Mesodermal cell (in vitro differentiated cells): ENCODE results near the gene IQUB.
A peak's percentile ranks its signal among the peaks of the same experiment; 100 is the strongest.
"Not testable (repeated sequence)": the region's sequence is repeated elsewhere in the genome, so short reads cannot be mapped to it uniquely, and the experiment has no call there.

Experiments
- H3K27ac ChIP-seq: 2 replicates; pipeline ENCODE4 v1.7.0; 2013; ENCODE audit warnings: mild to moderate bottlenecking, low read depth, low read length, moderate library complexity; ENCODE audit not compliant: severe bottlenecking
- H3K36me3 ChIP-seq: 2 replicates; pipeline ENCODE4 v1.7.1; 2013; ENCODE audit warnings: mild to moderate bottlenecking, low read length, moderate library complexity; ENCODE audit not compliant: control insufficient read depth, insufficient read depth
- H3K4me1 ChIP-seq: one replicate; pipeline ENCODE4 v1.7.1; 2013; ENCODE audit warnings: mild to moderate bottlenecking, low read length; ENCODE audit not compliant: insufficient read depth, control insufficient read depth, poor library complexity, severe bottlenecking
- H3K4me3 ChIP-seq: 2 replicates; pipeline ENCODE4 v1.7.0; 2013; ENCODE audit warnings: low read length, control low read depth, mild to moderate bottlenecking; ENCODE audit not compliant: insufficient read depth, poor library complexity, severe bottlenecking; ENCODE audit errors: extremely low read depth
- H3K9me3 ChIP-seq: 2 replicates; pipeline ENCODE4 v1.7.1; 2013; ENCODE audit warnings: mild to moderate bottlenecking, low read length, moderate library complexity; ENCODE audit not compliant: control insufficient read depth
- WGBS, 2 experiments: methylation state at CpG; one replicate each; pipeline ENCODE4 v1.1.5; 2013; ENCODE audit warnings: missing lambda C conversion rate in 2 of 2; ENCODE audit not compliant: insufficient coverage in 2 of 2; 5-methylcytosine and 5-hydroxymethylcytosine counted together

The IQUB gene

GRCh38 chr7:123538897-123539296, 4.5 kb upstream of the IQUB start:
- H3K4me1 ChIP-seq: no peaks in the 10 kb centered on the region
- H3K27ac ChIP-seq: no peak overlapping the region
- no peak overlapping the region for H3K4me3 ChIP-seq
- H3K36me3 ChIP-seq: no peaks in the 10 kb centered on the region
- no CpG with 5 or more reads among the region's 1 CpG for WGBS, 2 experiments
- no peaks in the 10 kb centered on the region for H3K9me3 ChIP-seq

DNA sequence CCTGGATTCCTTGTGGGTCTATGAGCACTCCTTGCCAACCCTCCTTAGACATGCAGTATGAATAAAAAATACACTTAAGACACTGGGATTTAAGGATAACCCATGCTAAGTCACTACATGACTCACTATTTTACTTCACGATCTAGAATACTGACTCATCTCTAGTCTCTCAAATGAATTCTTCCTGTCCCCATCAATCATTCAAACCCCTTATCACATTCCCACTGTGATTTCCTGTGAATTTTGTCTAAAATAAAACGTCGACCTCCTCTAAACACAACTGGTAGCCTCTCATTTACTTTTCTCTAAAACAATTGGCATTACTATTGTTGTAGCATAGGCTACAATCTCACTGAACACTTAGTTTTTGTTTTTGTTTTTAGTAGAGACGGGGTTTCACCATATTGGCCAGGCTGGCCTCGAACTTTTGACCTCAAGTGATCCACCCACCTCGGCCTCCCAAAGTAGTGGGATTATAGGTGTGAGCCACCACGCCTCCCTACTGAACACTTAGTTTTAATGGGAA, 3.9 kb upstream of the IQUB start:
- WGBS, 2 experiments: 63 to 78% methylated on average over 1 to 5 of the region's 7 CpGs
- H3K4me3 ChIP-seq: no peak overlapping the region
- no peaks in the 10 kb centered on the region for H3K36me3 ChIP-seq
- no peaks in the 10 kb centered on the region for H3K4me1 ChIP-seq
- no peak overlapping the region for H3K27ac ChIP-seq
- H3K9me3 ChIP-seq: no peaks in the 10 kb centered on the region

GRCh38 chr7:123537026-123537642, 2.7 kb upstream of the IQUB start:
- no peak overlapping the region for H3K4me3 ChIP-seq
- no peak overlapping the region for H3K27ac ChIP-seq
- no CpG with 5 or more reads among the region's 3 CpGs for WGBS, 2 experiments
- H3K9me3 ChIP-seq: no peaks in the 10 kb centered on the region
- H3K4me1 ChIP-seq: no peaks in the 10 kb centered on the region
- no peaks in the 10 kb centered on the region for H3K36me3 ChIP-seq

GRCh38 chr7:123535517-123535916, 1.1 kb upstream of the IQUB start:
- WGBS, 2 experiments: 93 to 95% methylated on average over 5 to 9 of the region's 12 CpGs
- no peaks in the 10 kb centered on the region for H3K36me3 ChIP-seq
- H3K27ac ChIP-seq: no peak overlapping the region
- peak overlapping the region; percentile 52 for H3K4me3 ChIP-seq
- H3K9me3 ChIP-seq: no peaks in the 10 kb centered on the region
- H3K4me1 ChIP-seq: no peaks in the 10 kb centered on the region

- WGBS, 2 experiments: 0 to 8% methylated on average over 6 to 7 of the region's 9 CpGs
- H3K27ac ChIP-seq: peak overlapping the region; percentile 71
- H3K36me3 ChIP-seq: no peaks in the 10 kb centered on the region
- H3K4me1 ChIP-seq: no peaks in the 10 kb centered on the region
- H3K4me3 ChIP-seq: peak overlapping the region; percentile 52
- H3K9me3 ChIP-seq: no peaks in the 10 kb centered on the region
These were observed 439 bp downstream of the IQUB start for GRCh38 chr7:123533929-123534382.

GRCh38 chr7:123533553-123533917, 860 bp downstream of the IQUB start:
- no peaks in the 10 kb centered on the region for H3K4me1 ChIP-seq
- H3K4me3 ChIP-seq: no peak overlapping the region
- WGBS, 2 experiments: no CpG with 5 or more reads among the region's 3 CpGs
- H3K9me3 ChIP-seq: no peaks in the 10 kb centered on the region
- no peak overlapping the region for H3K27ac ChIP-seq
- no peaks in the 10 kb centered on the region for H3K36me3 ChIP-seq

DNA sequence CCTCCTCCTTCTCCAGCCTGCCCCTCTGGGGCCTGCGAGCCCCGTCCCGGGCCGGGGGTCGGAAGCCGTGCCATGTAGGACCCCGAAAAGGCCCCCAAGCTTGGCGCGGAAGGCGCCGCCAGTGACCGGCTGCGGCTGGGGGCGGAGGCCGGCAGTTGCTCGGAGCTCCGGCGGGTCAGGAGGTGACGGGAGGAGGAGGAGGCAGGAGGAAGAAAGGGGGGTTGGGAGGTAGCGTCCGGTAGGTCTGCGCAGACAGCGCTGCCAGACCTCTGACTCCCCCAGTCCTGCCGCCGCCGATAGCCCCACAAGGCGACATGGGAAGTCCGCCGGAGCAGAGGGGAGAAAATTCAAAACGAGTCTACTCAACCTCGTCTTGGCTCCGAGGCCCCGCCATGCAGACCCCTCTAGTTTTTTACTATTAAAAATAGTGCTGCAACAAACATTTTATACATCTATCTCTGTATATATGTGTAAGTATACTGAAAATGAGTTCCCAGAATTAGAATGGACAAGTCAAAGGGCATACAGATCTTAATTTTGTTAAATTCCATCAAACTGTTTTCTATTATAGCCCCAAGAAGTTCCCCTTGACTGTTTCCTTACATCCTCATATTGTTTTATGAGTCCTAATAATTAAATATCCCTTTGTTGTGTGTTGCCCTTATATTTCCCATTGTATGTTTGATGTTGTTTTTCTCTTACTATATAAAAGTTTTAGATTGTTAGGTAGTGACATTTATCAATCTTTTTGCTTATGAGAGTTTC, 1.4 kb downstream of the IQUB start:
- H3K4me3 ChIP-seq: peak overlapping the region; percentile 39
- H3K36me3 ChIP-seq, H3K27ac ChIP-seq, H3K9me3 ChIP-seq, H3K4me1 ChIP-seq: not testable (repeated sequence)
- 0% methylated on average over 1 of the region's 33 CpGs; no CpG with 5 or more reads in 1 of the 2 experiments for WGBS, 2 experiments

DNA sequence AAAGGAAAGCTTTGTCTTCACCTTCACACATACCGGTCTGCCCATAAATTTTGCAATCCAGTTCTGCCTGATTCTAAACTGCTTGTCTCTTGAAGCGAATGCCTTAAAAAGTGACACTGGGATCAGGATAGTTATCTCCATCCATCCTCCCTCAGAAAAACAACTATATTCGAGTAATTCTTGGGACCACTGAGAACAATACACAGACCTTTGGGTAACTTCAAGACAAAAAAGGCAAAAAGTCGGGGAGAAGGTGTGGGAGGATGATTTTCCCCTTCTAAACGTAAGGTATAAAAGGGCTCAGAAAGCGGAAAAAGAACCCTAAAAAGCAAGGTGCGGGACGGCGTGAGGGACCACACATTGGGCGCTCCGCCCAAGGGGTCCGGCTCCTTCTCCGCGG, 2.1 kb downstream of the IQUB start:
- H3K36me3 ChIP-seq, H3K9me3 ChIP-seq, H3K4me1 ChIP-seq, H3K27ac ChIP-seq: not testable (repeated sequence)
- WGBS, 2 experiments: 30 to 52% methylated on average over 2 of the region's 14 CpGs
- H3K4me3 ChIP-seq: peak overlapping the region; percentile 39

- 98 to 100% methylated on average over 6 to 7 of the region's 13 CpGs for WGBS, 2 experiments
- H3K4me1 ChIP-seq, H3K4me3 ChIP-seq, H3K27ac ChIP-seq, H3K9me3 ChIP-seq, H3K36me3 ChIP-seq: not testable (repeated sequence)
These were observed 4.3 kb downstream of the IQUB start for GRCh38 chr7:123530035-123530591.

- Histone ChIP-seq H3K36me3 (no peaks in the 10 kb centered on the region), H3K4me1 (no peaks in the 10 kb centered on the region), H3K9me3 (no peaks in the 10 kb centered on the region), H3K4me3 (no peak overlapping the region), H3K27ac (no peak overlapping the region)
- WGBS, 2 experiments: no CpG with 5 or more reads among the region's 5 CpGs
These were observed 6.1 kb downstream of the IQUB start for GRCh38 chr7:123528265-123528664.
